GM10248 (cell line): ENCODE data around the gene STAM.

Experiments
- CTCF ChIA-PET: fragments of 300-600 bp; sonication (Branson Sonifier 250); formaldehyde crosslinking; extraction: SDS; loops from one replicate; lab custom pipeline; 2021; ENCODE audit warnings: antibody characterized with exemption; lab: Yijun Ruan, JAX
- POLR2A ChIA-PET: fragments of 350-650 bp; sonication (Branson Sonifier 250); formaldehyde crosslinking; extraction: SDS; loops from one replicate; lab custom pipeline; 2020; ENCODE audit warnings: antibody characterized with exemption; lab: Yijun Ruan, JAX
- DNase-seq: peaks from one replicate; pipeline ENCODE4 v3.0.0; 2012; ENCODE audit errors: extremely low spot score
- CTCF ChIP-seq: IDR thresholded peaks from 2 replicates; pipeline ENCODE4 v1.5.1; 2012; ENCODE audit warnings: mild to moderate bottlenecking, low read depth; ENCODE audit errors: extremely low read depth, missing control alignments, control extremely low read depth

Gene STAM

GRCh38 chr10:17644485-17644943, 563 bp downstream of the STAM start:
- POLR2A ChIA-PET = interaction anchor here (0.6 to 1.5 kb wide), 4 partner anchors 11 to 92 kb away, joined by 3 to 4 read pairs (median 3); no protein-coding TSS in a partner anchor
- CTCF ChIA-PET = interaction anchor here (0.5 to 4.1 kb wide), 14 partner anchors 9 to 100 kb away, joined by 3 to 18 read pairs (median 4); no protein-coding TSS in a partner anchor
- TF ChIP-seq CTCF = no peak
- peak; percentile 23 for DNase-seq

- CTCF ChIA-PET = interaction anchor here (0.6 to 4.1 kb wide), 3 partner anchors 8 to 155 kb away, joined by 4 to 18 read pairs (median 12); no protein-coding TSS in a partner anchor
- POLR2A ChIA-PET = no interaction called here
- TF ChIP-seq CTCF = no peak
- no peak for DNase-seq
Observed at GRCh38 chr10:17645621-17646345, 1.8 kb downstream of the STAM start.

DNA sequence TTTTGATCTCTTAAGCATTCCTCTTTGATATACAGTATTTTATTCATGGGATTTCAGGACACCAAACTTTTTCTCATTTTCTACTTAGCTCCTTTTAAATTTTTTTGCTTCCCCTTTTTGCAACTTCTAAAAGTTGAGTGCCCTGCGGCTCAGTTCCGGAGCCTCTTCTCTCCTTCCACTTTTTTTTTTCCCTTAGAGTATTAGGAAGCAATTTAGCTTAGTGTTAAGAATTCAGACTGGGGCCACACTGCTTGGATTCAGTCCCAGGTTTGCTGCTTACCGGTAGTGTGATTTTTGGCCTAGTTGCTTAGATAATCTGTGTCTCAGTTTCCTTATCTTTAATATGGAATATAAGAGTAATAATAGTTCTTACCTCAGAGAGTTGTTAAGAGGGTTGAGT, 3.4 kb downstream of the STAM start:
- no peak for TF ChIP-seq CTCF
- no peak for DNase-seq
- CTCF ChIA-PET = interaction anchor here (0.9 to 2.9 kb wide), 7 partner anchors 12 to 58 kb away, joined by 3 to 12 read pairs (median 4); no protein-coding TSS in a partner anchor
- POLR2A ChIA-PET = interaction anchor here (0.6 kb wide), 1 partner anchor 1139 kb away, joined by 3 read pairs; no protein-coding TSS in a partner anchor

DNA sequence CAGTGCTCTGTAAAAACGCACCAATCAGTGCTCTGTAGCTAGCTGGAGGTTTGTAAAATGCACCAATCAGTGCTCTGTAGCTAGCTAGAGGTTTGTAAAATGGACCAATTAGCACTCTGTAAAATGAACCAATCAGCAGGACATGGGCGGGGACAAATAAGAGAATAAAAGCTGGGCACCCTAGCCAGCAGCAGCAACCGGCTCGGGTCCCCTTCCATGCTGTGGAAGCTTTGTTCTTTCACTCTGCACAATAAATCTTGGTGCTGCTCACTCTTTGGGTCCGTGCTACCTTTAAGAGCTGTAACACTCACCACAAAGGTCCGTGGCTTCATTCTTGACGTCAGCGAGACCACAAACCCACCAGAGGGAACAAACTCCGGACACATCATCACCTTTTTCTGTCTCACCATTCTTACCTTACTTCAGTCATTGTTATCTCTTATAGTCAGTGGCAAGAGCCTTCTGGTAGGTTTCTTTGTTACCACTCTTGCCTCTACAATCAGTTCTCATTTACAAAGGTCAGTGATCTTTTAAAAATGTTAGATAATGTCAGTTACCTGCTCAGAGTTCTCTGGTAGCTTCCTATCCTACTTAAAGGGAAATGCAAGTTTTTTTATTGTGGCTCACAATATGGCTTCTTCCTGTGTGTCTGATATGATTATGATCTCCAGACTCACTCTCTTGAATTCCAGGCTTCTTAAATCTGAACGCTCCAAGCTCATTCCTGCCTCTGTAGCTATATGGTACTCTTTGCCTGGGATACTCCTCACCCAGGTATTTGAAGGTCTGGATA, 4.5 kb downstream of the STAM start:
- ChIA-PET CTCF (interaction anchor here (0.9 to 2.9 kb wide), 8 partner anchors 11 to 89 kb away, joined by 3 to 12 read pairs (median 3); no protein-coding TSS in a partner anchor), POLR2A (interaction anchor here (0.6 kb wide), 1 partner anchor 23 kb away, joined by 3 read pairs; no protein-coding TSS in a partner anchor)
- DNase-seq = no peak
- no peak for TF ChIP-seq CTCF

DNA sequence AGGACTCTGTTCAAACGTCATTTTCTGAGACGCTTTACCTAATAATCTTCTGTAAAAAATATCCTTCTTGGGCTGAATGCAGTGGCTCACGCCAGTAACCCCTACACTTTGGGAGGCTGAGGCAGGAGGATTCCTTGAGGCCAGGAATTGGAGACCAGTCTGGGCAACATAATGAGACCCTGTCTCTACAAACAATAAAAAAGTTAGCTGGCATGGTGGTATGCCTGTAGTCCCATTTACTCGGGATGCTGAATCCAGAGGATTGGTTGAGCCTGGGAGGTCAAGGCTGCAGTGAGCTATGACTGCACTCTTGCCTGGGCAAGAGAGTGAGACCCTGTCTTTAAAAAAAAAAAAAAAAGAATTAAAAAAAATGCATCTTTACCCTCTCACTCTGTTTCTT, 5.1 kb downstream of the STAM start:
- no peak for TF ChIP-seq CTCF
- DNase-seq = no peak
- POLR2A ChIA-PET = no interaction called here
- CTCF ChIA-PET = interaction anchor here (1.1 to 2.9 kb wide), 3 partner anchors 25 to 88 kb away, joined by 3 to 12 read pairs (median 5); no protein-coding TSS in a partner anchor

- no peak for TF ChIP-seq CTCF
- DNase-seq = no peak
- POLR2A ChIA-PET = no interaction called here
- CTCF ChIA-PET = interaction anchor here (2.9 kb wide), 1 partner anchor 25 kb away, joined by 12 read pairs; no protein-coding TSS in a partner anchor
Observed at GRCh38 chr10:17649836-17650235, 5.9 kb downstream of the STAM start.
